AG04450 (cell line): ENCODE measurements around the gene GPC3. TPM values are rescaled to one million over a fixed set of nuclear protein-coding genes. Genes with fewer than 3 reads are reported as not detected.

ENCODE experiments used
- CTCF ChIA-PET: fragments of 300-600, 350-600 bp; formaldehyde crosslinking; extraction: SDS; loops from one replicate; lab custom pipeline; 2022; ENCODE audit warnings: antibody characterized with exemption, inconsistent platforms; lab: Charles Lee
- POLR2A ChIA-PET: fragments of 350-600 bp; formaldehyde crosslinking; extraction: SDS; loops from one replicate; lab custom pipeline; 2021; ENCODE audit warnings: antibody characterized with exemption, inconsistent platforms; lab: Yijun Ruan, JAX
- DNase-seq: peaks from one replicate; pipeline ENCODE4 v3.0.0-alpha.2; 2011; ENCODE audit warnings: low read depth, low spot score
- H3K27ac ChIP-seq: one replicate; pipeline ENCODE4 v1.5.1; 2012; ENCODE audit warnings: low read depth, low read length, control low read depth
- H3K27me3 ChIP-seq: one replicate; pipeline ENCODE4 v1.6.0; 2012; ENCODE audit warnings: low read length; ENCODE audit not compliant: control insufficient read depth, insufficient read depth
- H3K4me3 ChIP-seq: 2 replicates; pipeline ENCODE4 v1.5.1; 2011; ENCODE audit warnings: mild to moderate bottlenecking, low read depth, low read length, control low read depth
- H3K9me3 ChIP-seq: 2 replicates; pipeline ENCODE4 v1.5.1; 2012; ENCODE audit warnings: low read length; ENCODE audit not compliant: control insufficient read depth, insufficient read depth
- polyA plus RNA-seq: library from polyadenylated mRNA; depleted of rRNA; stranded (reverse); fragments of >200 nt; gene quantifications from 2 replicates; pipeline ENCODE4 v1.2.3, GENCODE V29; 2011
- TF ChIP-seq, protein P1 (sequence below): IDR thresholded peaks from 2 replicates; pipeline ENCODE4 v1.5.1; 2011; ENCODE audit warnings: low read depth, low read length, control low read depth, inconsistent platforms

GPC3 gene
- polyA plus RNA-seq, 1 experiment = not detected

DNA sequence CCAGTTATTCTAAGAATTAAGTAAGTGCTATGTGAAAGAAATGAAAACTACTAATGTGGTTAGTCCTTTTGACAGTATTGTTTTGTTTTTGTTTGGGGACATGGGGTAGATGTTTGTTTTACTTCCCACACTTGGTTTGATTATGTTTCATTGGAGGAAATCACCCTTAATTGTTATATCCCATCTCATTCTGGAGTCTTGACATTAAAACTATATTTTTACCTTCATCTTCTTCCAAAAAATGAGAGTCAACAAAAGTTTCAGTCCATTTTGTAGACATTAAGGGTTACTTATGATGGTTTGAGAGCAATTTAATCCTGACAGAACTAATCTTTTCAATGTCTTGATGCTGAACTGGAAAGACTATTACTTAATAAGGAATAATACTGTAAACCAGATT is 108.7 kb downstream of the GPC3 start:
- POLR2A ChIA-PET = no interaction called here
- TF ChIP-seq, protein P1, sequence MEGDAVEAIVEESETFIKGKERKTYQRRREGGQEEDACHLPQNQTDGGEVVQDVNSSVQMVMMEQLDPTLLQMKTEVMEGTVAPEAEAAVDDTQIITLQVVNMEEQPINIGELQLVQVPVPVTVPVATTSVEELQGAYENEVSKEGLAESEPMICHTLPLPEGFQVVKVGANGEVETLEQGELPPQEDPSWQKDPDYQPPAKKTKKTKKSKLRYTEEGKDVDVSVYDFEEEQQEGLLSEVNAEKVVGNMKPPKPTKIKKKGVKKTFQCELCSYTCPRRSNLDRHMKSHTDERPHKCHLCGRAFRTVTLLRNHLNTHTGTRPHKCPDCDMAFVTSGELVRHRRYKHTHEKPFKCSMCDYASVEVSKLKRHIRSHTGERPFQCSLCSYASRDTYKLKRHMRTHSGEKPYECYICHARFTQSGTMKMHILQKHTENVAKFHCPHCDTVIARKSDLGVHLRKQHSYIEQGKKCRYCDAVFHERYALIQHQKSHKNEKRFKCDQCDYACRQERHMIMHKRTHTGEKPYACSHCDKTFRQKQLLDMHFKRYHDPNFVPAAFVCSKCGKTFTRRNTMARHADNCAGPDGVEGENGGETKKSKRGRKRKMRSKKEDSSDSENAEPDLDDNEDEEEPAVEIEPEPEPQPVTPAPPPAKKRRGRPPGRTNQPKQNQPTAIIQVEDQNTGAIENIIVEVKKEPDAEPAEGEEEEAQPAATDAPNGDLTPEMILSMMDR = no peak

DNA sequence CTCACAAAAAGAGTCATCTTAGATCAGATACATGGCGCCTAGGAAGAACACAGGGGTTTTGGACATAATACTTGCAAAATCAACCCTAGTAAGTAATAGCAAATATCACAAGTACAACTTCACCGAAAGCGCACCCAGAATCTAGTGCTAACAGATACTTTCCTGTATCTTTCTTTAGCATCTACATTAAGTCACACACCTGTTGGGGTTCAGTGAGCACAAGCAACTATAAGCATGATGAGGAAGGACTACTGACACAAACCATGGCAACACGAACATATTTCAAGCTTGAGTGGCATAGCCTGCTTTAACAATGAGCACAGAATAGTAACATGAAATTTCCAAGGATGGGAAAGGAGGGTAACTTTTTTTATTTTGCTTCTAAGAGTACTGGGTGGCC is 116.1 kb downstream of the GPC3 start:
- H3K27ac ChIP-seq = no peak overlapping the region
- TF ChIP-seq, protein P1 = no peak
- H3K4me3 ChIP-seq = no peak overlapping the region
- ChIA-PET POLR2A (no interaction called here), CTCF (no interaction called here)
- H3K27me3 ChIP-seq = no peaks in the 10 kb centered on the region
- DNase-seq = no peak
- H3K9me3 ChIP-seq = no peaks in the 10 kb centered on the region

More for the DNA sequence above, 108.7 kb downstream of the GPC3 start:
- Histone ChIP-seq H3K27ac (no peak overlapping the region), H3K4me3 (no peak overlapping the region), H3K27me3 (no peaks in the 10 kb centered on the region), H3K9me3 (no peaks in the 10 kb centered on the region)
- no peak for DNase-seq
- CTCF ChIA-PET = no interaction called here

DNA sequence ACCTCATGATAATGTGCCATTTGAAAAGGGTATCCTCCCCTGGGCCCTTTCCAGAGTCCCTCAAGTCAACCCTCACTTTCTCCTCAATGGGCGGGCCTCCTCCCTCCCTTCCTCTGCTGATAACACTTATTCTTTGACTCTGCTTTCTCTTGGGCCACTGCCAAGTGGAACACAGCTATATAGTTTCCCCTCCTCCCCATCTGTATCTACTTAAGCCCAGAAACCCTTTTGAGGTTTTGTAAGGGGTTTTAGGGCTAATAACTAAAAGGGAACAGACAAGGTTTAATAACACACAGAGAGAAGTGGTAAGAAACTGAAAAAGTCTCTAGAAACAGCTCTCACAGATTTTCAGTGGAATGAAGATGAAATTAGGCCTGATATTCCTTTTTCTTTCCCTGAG is 116.7 kb downstream of the GPC3 start:
- no peak overlapping the region for H3K4me3 ChIP-seq
- no peaks in the 10 kb centered on the region for H3K9me3 ChIP-seq
- no peaks in the 10 kb centered on the region for H3K27me3 ChIP-seq
- H3K27ac ChIP-seq = no peak overlapping the region
- DNase-seq = no peak
- CTCF ChIA-PET = no interaction called here
- POLR2A ChIA-PET = no interaction called here
- TF ChIP-seq, protein P1 = no peak

DNA sequence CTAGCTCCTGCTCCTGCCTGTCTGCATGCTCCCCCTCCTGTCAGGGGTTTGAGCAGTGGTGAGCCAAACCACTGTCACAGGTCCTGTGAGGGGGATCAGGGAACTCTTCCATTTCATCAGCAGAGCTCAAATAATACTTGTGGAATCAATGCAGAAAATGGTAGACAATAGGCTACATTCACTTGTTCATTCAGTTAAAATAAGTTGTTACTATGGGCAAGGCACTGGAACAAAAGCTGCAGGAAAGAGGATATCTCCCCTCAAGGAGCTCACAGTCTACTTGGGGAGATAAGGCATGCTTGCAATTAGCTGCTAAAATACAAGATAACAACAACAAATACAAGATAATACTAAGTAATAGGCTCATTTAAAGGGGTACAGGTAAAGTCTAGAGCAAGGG is 117.1 kb downstream of the GPC3 start:
- H3K4me3 ChIP-seq = no peak overlapping the region

DNA sequence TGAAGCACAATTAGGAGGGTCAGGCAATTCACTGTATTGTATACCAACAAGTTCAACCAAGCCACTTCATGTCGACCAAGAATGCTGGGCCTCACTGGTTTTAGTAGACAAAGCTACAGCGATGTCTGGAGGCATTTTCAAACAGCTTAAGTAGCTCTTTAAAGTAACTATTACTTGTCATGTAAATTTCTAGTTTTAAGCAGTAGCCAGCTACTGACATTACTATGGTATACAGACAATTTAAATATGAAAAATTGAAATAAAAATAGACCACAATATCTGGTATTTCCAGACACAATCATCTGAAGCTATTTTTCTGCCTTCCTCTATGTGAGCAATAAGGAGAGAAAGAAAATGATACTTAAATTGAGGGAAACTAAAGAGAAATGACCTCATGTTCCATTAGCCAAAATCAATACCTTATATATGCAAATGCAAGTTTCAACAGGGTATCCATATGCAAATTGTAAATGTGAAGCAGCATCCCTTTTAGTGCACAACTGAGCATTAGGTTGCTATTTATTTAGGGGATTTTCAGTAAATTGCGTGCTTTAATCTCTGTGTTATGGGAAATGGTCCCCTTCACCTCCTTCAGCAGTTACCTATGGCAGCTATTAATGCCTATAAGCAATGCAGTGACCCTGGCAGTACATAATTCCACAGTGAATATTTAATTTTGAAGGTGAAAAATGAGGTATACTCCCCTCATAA is 119.5 kb downstream of the GPC3 start:
- DNase-seq = no peak
- ChIA-PET POLR2A (no interaction called here), CTCF (no interaction called here)
- H3K9me3 ChIP-seq = no peaks in the 10 kb centered on the region
- H3K27me3 ChIP-seq = no peaks in the 10 kb centered on the region
- no peak overlapping the region for H3K27ac ChIP-seq
- no peak overlapping the region for H3K4me3 ChIP-seq
- TF ChIP-seq, protein P1 = no peak

More for the DNA sequence above, 117.1 kb downstream of the GPC3 start:
- Histone ChIP-seq H3K27ac (no peak overlapping the region), H3K9me3 (no peaks in the 10 kb centered on the region), H3K27me3 (no peaks in the 10 kb centered on the region)
- DNase-seq = no peak
- TF ChIP-seq, protein P1 = no peak
- ChIA-PET POLR2A (no interaction called here), CTCF (no interaction called here)
